Kidney epithelial cell (primary cell): ENCODE results near the gene CD22. TPM values are rescaled to one million over a fixed set of nuclear protein-coding genes. Genes with fewer than 3 reads are reported as not detected.
"Not testable (repeated sequence)": the region's sequence is repeated elsewhere in the genome, so short reads cannot be mapped to it uniquely, and the experiment has no call there.

Experiments
- DNase-seq: peaks from one replicate; pipeline ENCODE4 v3.0.0-alpha.2; 2010; ENCODE audit warnings: low read depth
- H3K27me3 ChIP-seq: 2 replicates; pipeline ENCODE4 v1.6.0; 2011; ENCODE audit warnings: low read length; ENCODE audit not compliant: control insufficient read depth, insufficient read depth
- H3K36me3 ChIP-seq: 2 replicates; pipeline ENCODE4 v1.5.1; 2011; ENCODE audit warnings: low read length; ENCODE audit not compliant: control insufficient read depth, insufficient read depth
- H3K4me3 ChIP-seq: 2 replicates; pipeline ENCODE4 v1.5.1; 2011; ENCODE audit warnings: low read depth, mild to moderate bottlenecking, control low read depth, low read length
- CTCF ChIP-seq: IDR thresholded peaks from 2 replicates; pipeline ENCODE4 v1.5.1; 2011; ENCODE audit warnings: mild to moderate bottlenecking, moderate library complexity, low read length, control low read depth, inconsistent platforms; ENCODE audit not compliant: insufficient read depth, poor library complexity, severe bottlenecking
- total RNA-seq: library from RNA; depleted of rRNA; stranded (reverse); fragments of >200 nt; gene quantifications from 2 replicates; pipeline ENCODE4 v1.2.3, GENCODE V29; 2015

Gene CD22
- total RNA-seq, 1 donor from 2014 or later: 2.9 TPM

- DNase-seq: no peak
- no peak overlapping the region for H3K4me3 ChIP-seq
- no peaks in the 10 kb centered on the region for H3K27me3 ChIP-seq
- H3K36me3 ChIP-seq: no peaks in the 10 kb centered on the region
- no peak for TF ChIP-seq CTCF
These were observed 49.4 kb downstream of the CD22 start for GRCh38 chr19:35378356-35378755.

- not testable (repeated sequence) for H3K27me3 ChIP-seq, H3K4me3 ChIP-seq, H3K36me3 ChIP-seq, DNase-seq
These were observed 50.6 kb downstream of the CD22 start for GRCh38 chr19:35379545-35379944.

- Histone ChIP-seq H3K27me3 (no peaks in the 10 kb centered on the region), H3K36me3 (no peaks in the 10 kb centered on the region), H3K4me3 (no peak overlapping the region)
- TF ChIP-seq CTCF: no peak
- no peak for DNase-seq
These were observed 51.0 kb downstream of the CD22 start for GRCh38 chr19:35379992-35380391.

- no peak for DNase-seq
- no peak overlapping the region for H3K4me3 ChIP-seq
- no peaks in the 10 kb centered on the region for H3K27me3 ChIP-seq
- no peak for TF ChIP-seq CTCF
- H3K36me3 ChIP-seq: no peaks in the 10 kb centered on the region
These were observed 51.6 kb downstream of the CD22 start for GRCh38 chr19:35380450-35381124.

GRCh38 chr19:35381318-35381717, 52.3 kb downstream of the CD22 start:
- no peak overlapping the region for H3K4me3 ChIP-seq
- no peak for DNase-seq
- no peak for TF ChIP-seq CTCF
- H3K27me3 ChIP-seq: no peaks in the 10 kb centered on the region
- H3K36me3 ChIP-seq: no peaks in the 10 kb centered on the region

- Histone ChIP-seq H3K36me3 (no peaks in the 10 kb centered on the region), H3K27me3 (no peaks in the 10 kb centered on the region), H3K4me3 (no peak overlapping the region)
- no peak for TF ChIP-seq CTCF
- no peak for DNase-seq
These were observed 52.9 kb downstream of the CD22 start for GRCh38 chr19:35381926-35382325.
